Measurements from ENCODE around the gene PRKAG2.
"Not testable (repeated sequence)": the region's sequence is repeated elsewhere in the genome, so short reads cannot be mapped to it uniquely, and the experiment has no call there.

PRKAG2 gene

DNA sequence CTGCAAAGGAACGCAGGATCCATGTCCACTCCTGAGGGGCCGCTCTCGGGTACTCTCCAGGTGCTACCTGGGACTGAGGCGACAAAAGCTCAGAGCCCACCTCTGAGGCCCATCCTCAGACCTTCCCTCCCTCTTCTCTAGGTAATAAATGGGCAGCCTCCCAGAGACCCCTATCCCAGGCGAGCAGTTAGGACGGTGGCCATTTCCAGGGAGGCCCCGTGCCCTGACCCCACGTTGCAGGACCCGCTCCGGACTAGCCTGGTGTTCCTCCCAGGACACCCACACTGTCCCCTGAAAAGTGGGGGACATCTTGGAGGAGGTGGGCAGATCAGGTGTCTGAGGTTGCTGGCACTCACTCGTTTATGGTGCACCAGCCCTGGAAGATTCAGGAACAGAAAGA lies 44.3 kb downstream of the PRKAG2 start:
- no peak for FAIRE-seq

DNA sequence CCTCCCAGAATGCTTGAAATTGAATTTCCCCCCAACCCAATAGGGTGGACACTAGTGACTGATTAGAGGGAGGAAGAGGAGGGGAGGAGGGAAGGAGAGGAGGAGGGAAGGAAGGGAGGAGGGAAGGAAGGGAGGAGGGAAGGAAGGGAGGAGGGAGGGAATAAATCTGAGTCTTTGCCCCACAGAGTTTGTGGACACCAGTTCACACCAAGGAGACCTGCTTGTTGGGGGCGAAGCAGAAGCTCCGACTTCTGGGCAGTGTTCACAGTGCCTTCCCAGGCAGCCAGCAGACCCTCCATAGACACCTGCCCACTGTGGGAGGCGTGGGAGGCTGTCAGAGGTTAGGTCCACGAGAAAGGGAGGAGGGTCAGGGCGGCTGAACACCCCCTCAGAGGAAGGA lies 44.8 kb downstream of the PRKAG2 start:
- no peak for FAIRE-seq

DNA sequence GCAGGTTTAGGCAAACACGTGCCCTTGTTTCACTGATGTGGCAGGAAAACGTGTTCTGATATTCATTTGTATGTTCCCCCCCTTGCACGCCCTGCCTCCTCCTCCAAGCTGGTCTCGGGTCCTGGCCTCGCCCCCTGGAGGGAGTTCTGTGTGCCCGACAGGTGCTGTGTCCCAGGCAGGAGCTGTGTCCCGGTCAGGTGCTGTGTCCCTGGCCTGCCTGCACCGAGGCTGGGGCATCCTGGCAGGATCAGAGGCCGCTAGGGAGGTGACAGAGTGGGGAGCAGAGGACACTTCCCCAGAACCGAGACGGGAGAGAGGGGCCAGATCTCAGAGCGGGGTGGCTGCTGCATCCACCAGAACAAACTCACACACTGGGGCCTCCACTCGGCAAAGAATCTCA lies 45.3 kb downstream of the PRKAG2 start:
- no peak for FAIRE-seq

DNA sequence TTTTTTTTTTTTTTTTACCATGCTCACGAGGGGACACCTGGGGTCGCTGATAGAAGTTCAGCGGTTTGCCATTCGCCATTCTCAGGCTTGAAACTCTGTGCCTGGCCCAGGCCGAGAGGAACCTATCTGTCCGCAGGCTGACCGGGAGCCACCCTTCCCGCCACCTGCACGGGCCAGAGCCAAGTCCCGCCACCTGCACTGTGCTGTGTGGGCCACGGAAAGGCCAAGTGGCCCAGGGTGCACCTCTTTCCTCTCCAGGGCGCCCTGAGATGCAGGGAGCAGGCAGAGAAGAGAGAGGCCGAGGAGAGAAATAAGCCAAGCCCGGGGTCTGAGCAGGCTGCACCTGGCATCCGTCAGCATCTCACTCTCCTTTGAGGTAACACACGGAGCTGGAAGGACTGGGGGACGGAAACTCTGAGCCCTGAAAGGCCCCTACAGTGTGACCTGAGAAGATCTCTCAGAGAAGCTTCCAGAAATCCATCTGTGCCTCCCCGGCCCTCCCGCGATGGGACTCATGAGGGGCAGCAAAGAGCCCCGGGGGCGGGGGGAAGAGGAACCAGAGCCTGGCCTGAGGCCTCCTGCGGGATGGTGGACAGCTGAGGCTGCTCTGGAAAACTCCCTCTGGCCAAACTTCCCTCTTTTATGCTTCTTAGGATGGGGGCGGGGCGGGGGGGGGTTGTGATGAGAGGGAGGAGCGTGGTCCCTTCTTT lies 46.6 kb downstream of the PRKAG2 start:
- FAIRE-seq = no peak

DNA sequence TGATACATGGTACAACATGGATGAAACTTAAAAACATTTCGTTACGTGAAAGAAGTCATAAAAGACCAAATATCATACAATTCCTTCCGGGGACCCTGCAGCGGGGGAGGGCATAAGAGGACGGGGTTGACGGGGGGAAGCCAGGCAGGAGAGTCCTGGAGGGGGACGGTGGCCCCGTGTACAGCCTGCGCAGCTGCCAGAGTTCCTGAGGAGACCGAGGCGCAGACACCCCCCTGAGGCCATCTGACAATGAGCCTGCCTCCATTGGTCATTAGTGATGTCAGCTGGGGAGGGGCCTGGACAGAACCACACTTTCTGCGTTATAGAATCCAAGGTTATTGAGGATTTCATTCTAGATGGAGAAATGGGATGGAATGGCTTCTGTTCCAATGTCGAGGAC lies 47.2 kb downstream of the PRKAG2 start:
- no peak for FAIRE-seq

DNA sequence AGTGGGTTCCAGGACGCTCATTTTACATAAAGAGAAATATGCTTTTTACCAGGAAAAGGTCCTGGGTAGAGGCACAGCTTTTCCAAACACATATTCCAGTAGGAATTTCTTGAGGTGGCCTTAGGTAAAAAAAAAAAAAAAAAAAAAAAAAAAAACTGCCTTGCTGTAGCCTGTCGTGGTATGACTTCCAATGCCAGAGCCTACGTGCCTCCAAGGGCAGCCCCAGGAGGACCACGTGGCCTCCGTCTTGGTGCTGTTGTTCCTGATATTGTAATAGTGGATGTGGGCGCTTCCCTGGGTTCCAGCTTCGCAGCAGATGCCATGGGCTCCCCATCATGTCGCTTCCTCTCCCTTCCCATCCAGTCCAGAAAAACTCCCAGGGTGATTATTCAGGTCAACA lies 49.3 kb downstream of the PRKAG2 start:
- no peak for FAIRE-seq

DNA sequence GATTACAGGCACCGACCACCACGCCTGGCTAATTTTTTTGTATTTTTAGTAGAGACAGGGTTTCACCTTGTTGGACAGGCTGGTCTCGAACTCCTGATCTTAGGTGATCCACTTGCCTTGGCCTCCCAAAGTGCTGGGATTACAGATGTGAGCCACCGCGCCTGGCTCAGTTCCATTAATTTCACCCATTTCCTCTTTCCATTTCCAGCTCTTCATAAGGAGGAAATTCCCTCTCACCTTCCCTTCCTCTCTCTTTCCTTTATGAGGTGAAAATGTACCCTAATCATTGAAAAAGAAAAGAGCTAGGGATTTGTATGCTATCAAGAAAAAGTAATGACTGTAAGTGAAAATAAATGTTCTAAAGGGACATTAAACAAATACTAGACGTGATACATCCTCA lies 50.6 kb downstream of the PRKAG2 start:
- FAIRE-seq = not testable (repeated sequence)

DNA sequence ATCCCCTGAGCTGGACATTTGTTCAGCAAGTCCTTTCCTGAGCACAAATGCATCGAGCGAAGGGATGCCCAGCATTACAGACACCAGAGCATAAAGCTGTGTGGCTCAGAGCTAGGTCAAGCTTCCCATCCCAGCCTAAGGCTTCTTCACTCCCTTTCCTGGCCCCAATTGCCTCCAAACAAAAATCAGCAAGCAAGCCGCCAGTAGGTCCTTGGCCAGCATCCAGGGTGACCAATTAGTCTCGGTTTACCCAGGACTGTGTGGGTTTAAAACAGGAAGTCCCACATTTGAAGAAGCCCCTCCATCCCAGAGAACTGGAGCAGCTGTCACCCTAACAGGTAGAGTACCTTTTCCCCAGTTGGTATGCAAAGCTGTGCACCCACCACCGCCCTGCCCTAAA lies 51.2 kb downstream of the PRKAG2 start:
- no peak for FAIRE-seq

DNA sequence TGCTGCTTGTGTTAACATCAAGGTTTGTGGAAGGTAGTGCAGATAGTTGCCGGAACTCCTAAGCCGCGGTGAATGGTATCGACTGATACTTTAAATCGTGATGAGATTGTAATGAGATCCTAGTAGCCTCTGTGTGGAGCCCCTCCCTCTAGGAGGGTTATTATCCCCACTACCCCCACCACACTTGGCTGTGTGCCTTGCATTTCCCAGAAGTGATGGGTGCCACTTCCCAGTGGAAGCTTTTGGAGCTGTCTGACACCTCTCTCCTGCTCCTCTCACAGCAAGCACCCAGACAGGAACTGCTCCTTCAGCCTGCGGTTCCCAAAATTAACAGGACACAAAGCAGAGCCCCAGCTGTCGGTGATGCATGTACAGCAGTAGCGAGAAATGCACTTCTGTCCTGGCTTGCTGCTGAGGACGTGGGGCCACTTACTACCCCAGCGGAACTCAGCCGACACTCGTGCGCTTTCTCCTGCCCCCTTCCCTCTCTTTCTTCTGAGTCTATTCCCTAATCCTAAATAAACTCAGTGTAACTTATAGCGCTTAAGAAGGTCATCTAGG lies 52.5 kb downstream of the PRKAG2 start:
- FAIRE-seq = no peak

DNA sequence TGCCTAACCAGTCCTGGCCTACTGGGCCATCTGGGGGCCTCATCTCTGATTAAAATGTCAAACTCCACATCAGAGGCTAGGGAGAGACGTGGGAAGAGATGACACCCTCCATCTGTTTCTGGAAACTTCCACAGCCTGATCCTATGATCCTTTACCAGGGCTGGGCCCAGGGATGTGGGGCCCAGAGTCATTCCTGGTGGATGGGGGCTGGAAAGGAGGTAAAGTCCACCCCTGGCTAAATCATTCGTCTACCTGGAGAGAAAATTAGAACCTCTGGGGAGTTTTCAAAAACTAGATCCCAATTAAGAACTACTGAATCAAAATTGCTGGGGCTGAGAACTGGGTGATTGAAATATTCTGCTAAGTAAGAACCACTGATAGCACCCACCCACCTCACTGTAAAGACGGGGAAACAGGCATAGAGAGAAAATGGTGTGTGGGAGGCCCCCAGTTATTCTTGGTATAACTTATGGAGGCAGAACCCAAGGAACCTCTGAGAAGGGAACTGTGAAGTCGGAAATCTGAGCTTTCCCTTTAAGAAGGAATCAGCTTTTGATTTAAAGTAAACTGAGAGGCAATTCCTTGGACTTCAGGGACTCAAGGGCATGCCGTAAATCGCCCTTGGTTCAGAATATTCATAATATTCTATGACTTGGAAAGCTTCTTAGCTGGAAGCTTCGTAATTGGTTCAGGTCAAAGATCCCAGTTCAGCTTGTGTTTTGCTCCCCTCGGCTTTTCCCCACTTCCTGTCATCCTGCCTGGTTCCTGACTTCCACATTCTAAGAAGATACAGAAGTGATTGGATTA lies 53.1 kb downstream of the PRKAG2 start:
- FAIRE-seq = no peak

DNA sequence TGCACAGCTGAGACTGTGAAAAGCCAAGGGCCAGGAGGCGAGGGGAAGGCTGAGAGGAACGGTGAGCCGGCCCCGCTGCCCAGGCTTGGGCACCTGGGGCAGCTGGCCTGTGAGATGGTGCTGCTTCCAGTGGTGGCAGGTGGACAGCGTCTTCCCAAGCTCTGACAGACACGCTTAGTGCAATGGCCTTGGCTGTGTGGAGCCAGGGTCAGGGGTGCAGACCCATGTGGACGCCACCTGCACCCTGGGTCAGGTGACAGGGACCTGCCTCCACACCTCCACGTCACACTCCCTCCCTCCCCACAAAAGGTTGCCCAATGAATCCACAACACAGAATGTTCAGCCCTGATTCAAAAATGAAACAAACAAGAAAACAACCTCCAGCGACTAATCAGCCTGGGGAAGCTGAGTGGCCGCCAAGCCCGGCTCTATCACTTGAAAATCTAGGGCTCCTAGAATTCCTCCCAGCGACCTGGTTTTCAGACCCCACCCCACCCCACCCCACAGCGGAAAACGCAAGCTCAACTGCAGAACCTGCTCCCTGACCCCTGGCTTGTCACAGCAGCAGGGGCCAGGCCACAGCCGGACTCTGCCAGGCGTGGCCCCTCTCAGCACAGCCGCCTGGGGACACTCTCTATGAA lies 54.3 kb downstream of the PRKAG2 start:
- no peak for FAIRE-seq

DNA sequence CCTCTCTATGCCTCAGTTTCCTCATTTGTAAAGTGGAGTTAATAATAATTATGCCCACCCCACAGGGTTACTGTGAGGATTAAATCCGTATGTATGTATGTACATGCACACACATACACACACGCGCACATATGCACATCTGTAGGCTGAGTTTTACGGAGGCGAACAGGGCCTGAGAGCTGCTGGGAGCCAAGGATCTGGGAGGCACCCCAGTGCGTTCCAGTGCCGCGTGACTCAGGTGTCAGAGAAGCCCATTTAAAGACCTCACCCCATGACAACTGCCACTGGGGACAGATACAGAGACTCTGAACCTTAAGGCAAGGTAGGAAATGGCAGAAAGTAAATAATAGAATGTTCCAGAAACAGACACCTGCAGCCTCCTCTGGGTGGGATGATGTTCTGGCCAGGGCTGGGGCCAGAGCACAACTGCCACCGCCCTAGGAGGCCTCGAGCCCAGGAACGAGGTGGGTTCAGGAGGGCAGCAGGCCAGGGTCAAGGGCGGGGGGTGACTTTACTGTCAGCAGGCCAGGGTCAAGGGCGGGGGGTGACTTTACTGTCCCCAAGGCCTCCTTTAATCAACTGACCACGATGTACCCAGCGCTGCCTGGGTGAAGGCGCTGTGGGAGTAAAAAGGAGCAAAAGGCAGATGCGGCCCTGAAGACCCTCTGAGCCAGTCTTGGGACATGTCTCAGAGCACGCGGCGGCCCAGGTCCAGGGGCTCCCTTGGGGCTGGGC lies 54.9 kb downstream of the PRKAG2 start:
- no peak for FAIRE-seq

DNA sequence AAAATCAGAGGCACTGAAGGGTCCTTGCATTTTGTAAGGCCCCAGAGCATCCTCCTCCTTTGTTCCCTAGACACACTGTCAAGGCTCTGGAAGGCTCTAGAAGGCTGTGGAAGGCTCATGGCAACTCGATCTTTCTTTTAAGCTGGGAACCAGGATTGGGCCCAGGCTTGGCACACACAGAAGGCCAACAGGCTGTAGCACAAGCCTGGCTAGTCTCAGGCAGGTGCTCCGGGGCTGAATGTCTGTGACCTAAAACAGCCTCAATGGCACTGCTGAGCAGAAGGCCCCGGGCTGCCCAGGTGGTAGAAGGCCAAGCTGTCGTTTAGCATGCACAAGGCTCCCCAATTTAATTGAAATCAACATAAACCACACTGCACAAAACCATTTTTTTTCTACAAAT lies 55.7 kb downstream of the PRKAG2 start:
- no peak for FAIRE-seq

DNA sequence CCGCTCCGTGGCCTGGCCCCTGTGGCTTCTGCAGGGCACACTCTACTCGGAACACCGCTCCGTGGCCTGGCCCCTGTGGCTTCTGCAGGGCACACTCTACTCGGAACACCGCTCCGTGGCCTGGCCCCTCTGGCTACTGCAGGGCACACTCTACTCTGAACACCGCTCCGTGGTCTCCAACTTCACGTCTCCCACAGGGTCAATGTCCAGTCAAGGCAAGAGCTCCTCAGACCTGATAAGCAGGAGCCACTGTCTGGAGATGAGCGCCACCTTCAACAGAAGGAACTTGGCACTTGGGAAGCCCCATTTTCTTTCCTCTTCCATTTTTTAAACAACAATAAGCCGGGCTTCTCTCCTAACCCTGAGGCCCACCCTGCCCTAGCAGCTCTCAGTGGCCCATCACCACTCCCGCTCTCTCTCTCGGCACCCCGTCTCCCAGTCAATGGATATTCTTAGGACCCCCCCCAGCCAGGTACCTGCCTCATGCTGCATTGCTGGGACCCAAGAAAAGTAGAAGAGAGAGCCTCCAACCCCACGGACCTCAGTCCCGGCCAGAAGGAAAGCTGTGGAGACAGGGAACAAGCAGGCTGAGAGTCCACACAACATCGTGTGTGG lies 56.3 kb downstream of the PRKAG2 start:
- no peak for FAIRE-seq

DNA sequence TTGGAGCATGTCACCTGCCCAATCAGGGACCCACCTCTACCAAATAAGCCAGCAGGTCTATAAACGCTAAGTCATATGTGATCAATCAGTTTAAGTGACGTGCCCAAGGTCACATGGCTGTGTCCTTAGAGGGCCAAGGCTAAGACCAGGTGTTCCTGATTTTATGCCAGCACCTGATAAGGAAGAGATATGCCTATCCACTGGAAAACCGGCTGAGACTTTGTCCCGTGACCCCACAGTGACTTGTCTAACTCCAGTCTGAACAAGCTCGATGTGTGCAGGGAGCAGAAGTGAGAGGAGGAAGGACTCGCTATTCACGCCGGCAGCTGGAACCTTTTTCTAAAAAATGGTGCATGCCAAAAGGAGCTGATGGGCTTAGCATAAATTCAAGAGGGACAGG lies 57.0 kb downstream of the PRKAG2 start:
- FAIRE-seq = no peak

DNA sequence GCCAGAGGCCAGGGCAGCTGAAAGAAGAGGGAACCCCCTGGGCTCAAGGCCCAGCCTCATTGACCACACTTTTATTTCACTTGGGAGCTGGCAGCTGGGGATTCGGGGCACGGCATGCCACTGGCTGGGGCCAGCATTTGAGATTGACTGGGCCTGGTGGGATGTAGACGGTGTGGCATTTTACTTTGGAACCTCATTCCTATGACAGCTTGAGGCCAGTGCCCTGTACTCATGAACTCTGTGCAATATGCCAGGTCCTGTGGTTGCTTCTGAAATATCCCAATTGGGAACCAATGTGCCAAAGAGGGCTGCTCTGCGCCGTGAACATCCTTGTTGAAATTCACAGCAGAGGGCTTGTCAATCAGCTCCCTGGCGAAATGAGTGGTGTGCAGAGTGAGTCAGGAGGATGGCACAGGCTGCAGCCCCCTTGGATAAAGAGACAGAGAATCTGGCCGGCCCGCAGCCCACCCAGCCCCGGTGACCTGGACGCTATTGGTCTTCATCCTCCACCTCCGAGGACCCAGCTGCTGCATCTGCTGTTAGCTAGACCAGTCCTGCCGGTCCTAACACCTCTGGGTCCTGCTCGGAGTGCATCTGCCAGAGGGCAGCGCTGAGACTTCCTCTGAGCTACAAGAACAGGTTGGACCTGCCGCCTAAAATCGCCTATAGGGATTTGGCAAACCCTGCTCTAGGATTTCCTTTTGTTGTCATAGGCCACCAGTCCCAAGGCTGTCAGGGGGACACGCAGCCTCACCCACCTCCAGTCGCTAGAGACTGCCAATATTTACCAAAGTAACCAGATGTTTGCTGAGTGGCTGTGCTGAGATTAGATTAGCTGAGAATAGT lies 58.0 kb downstream of the PRKAG2 start:
- no peak for FAIRE-seq

DNA sequence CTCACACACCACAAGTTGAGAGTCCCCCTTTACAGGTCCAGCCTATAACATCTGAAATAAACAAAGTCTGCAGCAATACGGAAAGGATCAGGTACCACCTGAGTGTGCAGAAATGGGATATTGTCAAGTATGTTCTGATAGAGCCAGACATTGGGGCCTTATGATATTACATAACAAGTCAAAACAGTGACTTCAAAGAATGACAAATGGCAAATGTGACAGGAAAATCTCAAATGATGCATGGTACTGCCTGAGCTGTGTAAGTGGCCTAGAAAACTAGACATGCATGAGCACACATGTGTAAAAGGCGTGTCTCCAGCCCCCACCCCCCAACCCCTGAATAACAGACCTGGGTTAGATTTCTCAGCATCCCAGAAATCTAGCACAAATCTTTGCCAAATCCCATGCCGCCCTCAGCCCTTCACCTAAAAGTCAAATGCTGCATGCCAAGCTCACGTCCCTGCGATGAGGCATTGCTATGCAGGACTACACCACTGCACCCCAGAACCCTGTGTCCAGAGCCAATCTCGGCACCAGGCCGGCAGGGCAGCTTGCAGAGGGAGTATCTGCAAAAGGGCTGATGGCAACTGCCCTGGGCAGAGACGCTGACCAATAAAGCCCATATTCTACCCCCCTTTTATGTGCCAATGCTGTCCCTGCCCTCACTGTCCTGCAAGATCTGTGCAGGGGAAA lies 58.8 kb downstream of the PRKAG2 start:
- no peak for FAIRE-seq

DNA sequence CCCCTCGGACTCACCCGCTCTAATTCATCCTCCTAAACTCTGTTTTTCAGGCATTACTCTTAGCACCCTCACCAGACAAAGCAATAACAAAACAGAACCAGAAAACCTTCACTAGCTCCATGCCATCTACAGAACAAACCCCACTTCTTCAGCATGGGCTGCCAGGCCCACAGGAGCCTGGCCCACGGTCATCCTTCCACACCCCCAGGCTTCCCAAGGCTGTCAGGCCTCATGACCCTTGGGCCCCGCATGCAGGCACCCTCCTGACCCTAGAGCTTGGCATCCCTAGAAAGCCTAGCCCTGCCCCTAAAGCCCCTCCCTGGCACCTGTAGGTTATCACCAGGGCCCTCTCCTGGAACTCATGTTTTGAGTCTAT lies 59.6 kb downstream of the PRKAG2 start:
- FAIRE-seq = no peak

DNA sequence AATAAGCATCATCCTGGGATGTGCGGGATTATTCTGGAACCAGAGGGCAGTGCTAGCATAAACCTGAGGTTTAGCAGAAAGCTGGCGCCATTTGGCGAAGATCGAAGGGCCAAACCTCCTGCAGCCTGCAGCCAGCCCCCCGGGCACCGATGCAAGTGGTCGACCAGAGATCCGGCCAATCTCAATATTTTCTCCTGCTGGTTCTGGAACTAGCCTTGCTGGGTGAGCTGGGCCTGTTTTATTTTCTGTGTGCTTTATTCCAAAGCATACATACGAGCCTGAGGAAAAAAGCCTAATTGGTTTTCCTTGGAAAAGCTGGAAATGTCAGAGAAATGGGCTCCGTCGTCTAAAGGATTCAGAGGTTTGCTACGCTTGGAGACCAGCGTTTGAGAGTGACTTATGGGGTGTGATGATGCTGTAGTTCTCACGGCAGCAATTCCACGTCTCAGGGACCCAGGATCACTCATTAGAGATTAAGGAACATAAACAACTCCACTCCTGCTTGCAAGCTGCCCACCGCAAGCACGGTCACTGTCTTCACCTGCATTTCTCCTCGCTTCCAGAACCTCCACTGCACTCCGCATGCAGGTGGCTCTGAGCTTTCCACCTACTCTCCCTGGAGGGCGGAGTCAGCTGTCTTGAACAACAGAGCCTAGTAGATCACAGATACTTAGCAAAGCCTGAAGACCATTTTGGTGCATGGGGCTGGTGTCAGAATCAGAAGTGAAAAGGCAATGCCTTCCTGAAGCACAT lies 60.2 kb downstream of the PRKAG2 start:
- no peak for FAIRE-seq

DNA sequence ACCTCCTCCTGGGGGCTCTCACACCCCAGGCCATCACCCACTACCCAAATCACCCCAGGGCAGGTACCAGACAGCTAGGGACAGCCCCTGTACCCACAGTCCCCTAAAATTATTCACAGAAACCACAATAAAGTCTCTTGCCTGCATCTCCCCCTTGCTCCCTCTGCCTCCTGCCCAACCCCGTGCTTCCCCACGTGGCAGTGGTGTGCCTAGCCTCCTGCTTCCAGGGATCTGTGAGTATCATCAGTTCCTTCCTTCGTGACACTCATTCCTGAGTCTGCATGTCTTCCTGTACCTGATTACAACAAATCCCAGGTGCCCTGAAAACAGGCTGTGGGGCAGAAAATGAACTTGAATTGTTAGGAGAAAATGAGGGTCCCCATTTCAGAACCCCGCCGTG lies 61.5 kb downstream of the PRKAG2 start:
- FAIRE-seq = no peak
